Measurements from ENCODE around the gene PPP1R16B.

DNA sequence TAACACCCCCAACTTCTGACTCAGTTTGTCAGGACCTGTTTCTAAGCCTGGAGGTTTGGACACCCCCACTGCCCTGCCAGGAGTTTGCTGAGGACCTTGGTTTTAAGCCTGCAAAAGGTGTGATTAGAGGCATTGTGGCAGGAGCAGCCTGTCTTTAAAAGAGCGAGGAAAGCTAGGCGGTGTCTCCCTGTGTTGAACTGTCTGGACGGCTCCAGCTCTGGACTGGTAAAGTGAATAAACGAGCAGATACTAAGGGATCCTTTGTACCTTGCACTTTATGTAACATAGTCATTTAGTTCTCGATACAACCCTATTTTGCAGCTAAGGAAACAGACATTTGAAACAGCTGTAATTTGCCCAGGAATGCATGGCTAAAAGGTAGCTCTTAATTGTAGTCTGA, 135.1 kb downstream of the PPP1R16B start:
- TF ChIP-seq, protein P1, sequence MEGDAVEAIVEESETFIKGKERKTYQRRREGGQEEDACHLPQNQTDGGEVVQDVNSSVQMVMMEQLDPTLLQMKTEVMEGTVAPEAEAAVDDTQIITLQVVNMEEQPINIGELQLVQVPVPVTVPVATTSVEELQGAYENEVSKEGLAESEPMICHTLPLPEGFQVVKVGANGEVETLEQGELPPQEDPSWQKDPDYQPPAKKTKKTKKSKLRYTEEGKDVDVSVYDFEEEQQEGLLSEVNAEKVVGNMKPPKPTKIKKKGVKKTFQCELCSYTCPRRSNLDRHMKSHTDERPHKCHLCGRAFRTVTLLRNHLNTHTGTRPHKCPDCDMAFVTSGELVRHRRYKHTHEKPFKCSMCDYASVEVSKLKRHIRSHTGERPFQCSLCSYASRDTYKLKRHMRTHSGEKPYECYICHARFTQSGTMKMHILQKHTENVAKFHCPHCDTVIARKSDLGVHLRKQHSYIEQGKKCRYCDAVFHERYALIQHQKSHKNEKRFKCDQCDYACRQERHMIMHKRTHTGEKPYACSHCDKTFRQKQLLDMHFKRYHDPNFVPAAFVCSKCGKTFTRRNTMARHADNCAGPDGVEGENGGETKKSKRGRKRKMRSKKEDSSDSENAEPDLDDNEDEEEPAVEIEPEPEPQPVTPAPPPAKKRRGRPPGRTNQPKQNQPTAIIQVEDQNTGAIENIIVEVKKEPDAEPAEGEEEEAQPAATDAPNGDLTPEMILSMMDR (IDR thresholded peaks at IDR 0.05; ENCODE audit: low read depth, low read length): no peak
- TF ChIP-seq EZH2phosphoT487 (IDR thresholded peaks at IDR 0.05; ENCODE audit: low read depth): no peak
